Coronary artery (tissue), 2 donors: ENCODE results near the gene LINGO1.

Source experiments
- DNase-seq: peaks from one replicate; pipeline ENCODE4 v3.0.0-alpha.2; 2017; ENCODE audit warnings: low spot score
- H3K27ac ChIP-seq, 2 donors: fragments of 200-600 bp; sonication (generic); one replicate each; pipeline ENCODE4 v1.5.1; 2016 to 2019
- H3K4me3 ChIP-seq: fragments of 200-600 bp; sonication (generic); 2 replicates; pipeline ENCODE4 v1.5.1; 2016; ENCODE audit warnings: mild to moderate bottlenecking, moderate library complexity
- TF ChIP-seq, protein P1 (sequence below): fragments of 200-600 bp; sonication (generic); IDR thresholded peaks from one replicate; pipeline ENCODE4 v1.5.1; 2019; ENCODE audit warnings: antibody characterized with exemption

Gene LINGO1

GRCh38 chr15:77596821-77597803 lies 35.6 kb downstream of the LINGO1 start:
- no peak overlapping the region for H3K4me3 ChIP-seq
- TF ChIP-seq, protein P1, sequence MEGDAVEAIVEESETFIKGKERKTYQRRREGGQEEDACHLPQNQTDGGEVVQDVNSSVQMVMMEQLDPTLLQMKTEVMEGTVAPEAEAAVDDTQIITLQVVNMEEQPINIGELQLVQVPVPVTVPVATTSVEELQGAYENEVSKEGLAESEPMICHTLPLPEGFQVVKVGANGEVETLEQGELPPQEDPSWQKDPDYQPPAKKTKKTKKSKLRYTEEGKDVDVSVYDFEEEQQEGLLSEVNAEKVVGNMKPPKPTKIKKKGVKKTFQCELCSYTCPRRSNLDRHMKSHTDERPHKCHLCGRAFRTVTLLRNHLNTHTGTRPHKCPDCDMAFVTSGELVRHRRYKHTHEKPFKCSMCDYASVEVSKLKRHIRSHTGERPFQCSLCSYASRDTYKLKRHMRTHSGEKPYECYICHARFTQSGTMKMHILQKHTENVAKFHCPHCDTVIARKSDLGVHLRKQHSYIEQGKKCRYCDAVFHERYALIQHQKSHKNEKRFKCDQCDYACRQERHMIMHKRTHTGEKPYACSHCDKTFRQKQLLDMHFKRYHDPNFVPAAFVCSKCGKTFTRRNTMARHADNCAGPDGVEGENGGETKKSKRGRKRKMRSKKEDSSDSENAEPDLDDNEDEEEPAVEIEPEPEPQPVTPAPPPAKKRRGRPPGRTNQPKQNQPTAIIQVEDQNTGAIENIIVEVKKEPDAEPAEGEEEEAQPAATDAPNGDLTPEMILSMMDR: no peak
- no peak overlapping the region for H3K27ac ChIP-seq
- DNase-seq: no peak

DNA sequence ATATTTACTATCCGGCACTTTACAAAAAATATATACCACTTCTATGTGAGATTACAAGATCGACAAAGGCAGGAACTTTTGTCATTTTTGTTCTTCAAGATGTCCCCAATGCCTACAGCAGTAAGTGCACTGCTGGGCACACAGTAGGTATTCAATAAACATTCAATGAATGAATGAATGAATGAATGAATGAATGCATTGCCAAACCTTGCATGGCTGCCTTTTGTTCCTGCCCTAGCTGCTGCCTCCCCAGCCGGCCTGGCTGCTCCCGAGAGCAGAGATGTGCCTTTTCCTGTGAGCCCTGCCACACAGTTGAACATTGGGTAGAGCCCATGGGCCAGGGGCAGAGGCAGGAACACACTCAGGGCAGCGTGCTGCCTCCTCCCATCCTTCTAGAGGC lies 37.5 kb downstream of the LINGO1 start:
- DNase-seq: no peak
- Histone ChIP-seq H3K4me3 (no peak overlapping the region), H3K27ac (no peak overlapping the region)
- TF ChIP-seq, protein P1: no peak

DNA sequence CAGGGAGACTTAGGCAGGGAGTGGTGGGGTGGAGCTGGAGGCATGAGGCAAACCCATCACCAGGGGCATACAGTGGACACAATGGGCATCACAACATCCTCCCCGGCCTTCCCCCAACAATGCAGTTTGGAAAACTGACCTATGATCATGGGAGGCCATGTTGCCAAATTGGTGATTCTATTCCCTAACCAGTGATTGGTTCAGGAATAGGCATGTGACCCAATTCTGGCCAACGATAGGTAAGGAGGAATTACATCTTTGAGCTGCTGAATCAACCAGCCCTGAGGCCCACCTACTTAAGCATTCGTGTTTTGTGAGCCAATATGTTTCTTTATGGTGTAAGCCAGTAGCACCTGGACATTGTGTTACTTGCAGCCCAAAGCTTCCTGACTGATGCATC lies 40.0 kb downstream of the LINGO1 start:
- H3K27ac ChIP-seq: no peak overlapping the region
- H3K4me3 ChIP-seq: no peak overlapping the region
- TF ChIP-seq, protein P1: no peak
- no peak for DNase-seq

GRCh38 chr15:77591968-77592613 lies 40.6 kb downstream of the LINGO1 start:
- H3K27ac ChIP-seq: no peak overlapping the region
- no peak for DNase-seq
- no peak overlapping the region for H3K4me3 ChIP-seq
- TF ChIP-seq, protein P1: no peak

DNA sequence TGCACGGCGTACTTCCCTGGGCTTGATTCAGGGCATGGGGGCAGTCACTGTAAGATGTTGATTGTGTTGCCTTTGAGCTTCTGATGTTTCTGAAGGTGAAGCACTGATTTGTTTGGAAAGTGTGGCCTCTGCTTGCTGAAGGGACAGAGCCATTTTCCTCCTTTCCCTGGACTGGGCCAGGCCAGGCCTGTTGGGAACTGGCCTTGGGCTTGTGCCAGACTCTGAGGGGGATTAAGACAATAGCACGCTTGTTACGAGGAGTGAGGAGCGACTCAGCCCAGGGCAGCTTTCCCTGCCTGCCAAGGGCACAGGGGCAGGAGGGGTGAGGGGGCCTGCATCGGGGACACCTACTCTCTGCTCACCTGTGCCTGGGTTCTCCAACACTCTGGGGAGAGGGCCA lies 42.9 kb downstream of the LINGO1 start:
- TF ChIP-seq, protein P1: no peak
- Histone ChIP-seq H3K4me3 (no peak overlapping the region), H3K27ac (no peak overlapping the region)
- no peak for DNase-seq

- no peak for DNase-seq
- no peak overlapping the region for H3K27ac ChIP-seq
- TF ChIP-seq, protein P1: no peak
Observed at GRCh38 chr15:77588126-77588525, 44.6 kb downstream of the LINGO1 start.

GRCh38 chr15:77584691-77585090 lies 48.0 kb downstream of the LINGO1 start:
- Histone ChIP-seq H3K27ac (no peak overlapping the region), H3K4me3 (no peak overlapping the region)
- TF ChIP-seq, protein P1: no peak
- DNase-seq: no peak

More at GRCh38 chr15:77588126-77588525, 44.6 kb downstream of the LINGO1 start:
- H3K4me3 ChIP-seq: no peak overlapping the region
